Esophagus squamous epithelium (tissue), 5 donors: ENCODE data around the gene CCDC71L. TPM values are rescaled to one million over a fixed set of nuclear protein-coding genes. Genes with fewer than 3 reads are reported as not detected.

Source experiments
- DNase-seq: peaks from one replicate; lab custom pipeline; 2025; lab: John Stamatoyannopoulos, UW
- H3K27ac ChIP-seq, 4 donors: fragments of 200-600 bp; sonication (generic); one replicate each; pipeline ENCODE4 v1.5.1; 2016 to 2019; ENCODE audit warnings: mild to moderate bottlenecking in 1 of 4
- H3K27me3 ChIP-seq, 4 donors: fragments of 200-600 bp; sonication (generic); 1 replicate in 3 of 4; 2 replicates in 1 of 4; pipeline versions ENCODE4 v1.5.1 to v1.6.0; 2017 to 2021; ENCODE audit warnings: antibody characterized with exemption in 1 of 4
- H3K36me3 ChIP-seq, 3 donors: fragments of 200-600 bp; sonication (generic); one replicate each; pipeline ENCODE4 v1.5.1; 2016 to 2019
- H3K4me1 ChIP-seq, 3 donors: fragments of 200-600 bp; sonication (generic); one replicate each; pipeline ENCODE4 v1.5.1; 2017 to 2019
- H3K4me3 ChIP-seq, 4 donors: fragments of 200-600 bp; sonication (generic); 1 replicate in 3 of 4; 2 replicates in 1 of 4; pipeline ENCODE4 v1.5.1; 2016 to 2019; ENCODE audit warnings: mild to moderate bottlenecking in 2 of 4, moderate library complexity in 1 of 4
- H3K9me3 ChIP-seq, 3 donors: fragments of 200-600 bp; sonication (generic); one replicate each; pipeline ENCODE4 v1.5.1; 2016 to 2019
- CTCF ChIP-seq, 6 experiments: fragments of 450-650 bp in 4 of 6; fragments of 200-600 bp in 2 of 6; sonication (generic) in 2 of 6; IDR thresholded peaks; one replicate each; pipeline ENCODE4 v1.5.1; 2016 to 2019; ENCODE audit warnings: antibody characterized with exemption in 6 of 6, mild to moderate bottlenecking in 4 of 6, moderate library complexity in 4 of 6
- POLR2A ChIP-seq, 4 donors: fragments of 450-650 bp; IDR thresholded peaks; one replicate each; pipeline ENCODE4 v1.6.1; 2017; ENCODE audit warnings: antibody characterized with exemption in 4 of 4, mild to moderate bottlenecking in 4 of 4, moderate library complexity in 3 of 4
- WGBS, 2 donors: methylation state at CpG; one replicate each; pipeline ENCODE4 v1.1.5; 2018; 5-methylcytosine and 5-hydroxymethylcytosine counted together
- intact Hi-C: fragments of 100-400 bp; cut with DNase I; formaldehyde crosslinking; loops from one replicate; pipeline ENCODE4 v1.15.0; 2022
- total RNA-seq, 4 donors: library from RNA; depleted of rRNA; stranded (reverse); fragments of >200 nt; gene quantifications; one replicate each; pipeline ENCODE4 v1.1.0, GENCODE V29; 2016
- donor health status: DM: yes; HTN: yes; CAD: no.

CCDC71L gene
- total RNA-seq, 4 donors from 2014 or later, result 3.3 to 19.5 (median 4.8) TPM

- no peak for DNase-seq
- peak overlapping the region; percentile 94 to 96 (median 95) for H3K27ac ChIP-seq
- 14 to 20% methylated on average over 10 to 12 of the region's 12 CpGs for WGBS, 2 donors
These were observed 1.6 kb downstream of the CCDC71L start for GRCh38 chr7:106659166-106659962.

GRCh38 chr7:106658316-106659165 is 2.4 kb downstream of the CCDC71L start:
- WGBS, 2 donors, result 79 to 82% methylated on average over 6 of the region's 6 CpGs
- Histone ChIP-seq H3K27me3 (no peaks in the 10 kb centered on the region), H3K4me3 (peak overlapping the region in 2 of 4 donors; percentile 80 to 87), H3K36me3 (no peaks in the 10 kb centered on the region), H3K4me1 (peaks cover 0 to 31% (median 13%) of the 10 kb centered on the region in 3 donors), H3K9me3 (no peaks in the 10 kb centered on the region), H3K27ac (no peak overlapping the region)
- intact Hi-C loops, result no loop called here
- TF ChIP-seq POLR2A (IDR thresholded peaks at IDR 0.05) (no peak), CTCF (IDR thresholded peaks at IDR 0.05) (no peak)
- DNase-seq, result no peak

More at GRCh38 chr7:106659166-106659962, 1.6 kb downstream of the CCDC71L start:
- Histone ChIP-seq H3K36me3 (no peaks in the 10 kb centered on the region), H3K9me3 (no peaks in the 10 kb centered on the region), H3K4me1 (peaks cover 0 to 31% (median 13%) of the 10 kb centered on the region in 3 donors), H3K4me3 (peak overlapping the region; percentile 80 to 87 (median 82)), H3K27me3 (no peaks in the 10 kb centered on the region)
- TF ChIP-seq POLR2A (IDR thresholded peaks at IDR 0.05) (no peak), CTCF (IDR thresholded peaks at IDR 0.05) (no peak)
- intact Hi-C loops, result no loop called here

- no peak overlapping the region for H3K27ac ChIP-seq
These were observed 3.6 kb downstream of the CCDC71L start for GRCh38 chr7:106657085-106657991.

More at GRCh38 chr7:106657085-106657991, 3.6 kb downstream of the CCDC71L start:
- intact Hi-C loops, result no loop called here
- Histone ChIP-seq H3K4me3 (no peak overlapping the region), H3K9me3 (no peaks in the 10 kb centered on the region), H3K27me3 (no peaks in the 10 kb centered on the region), H3K4me1 (peaks cover 0 to 31% (median 13%) of the 10 kb centered on the region in 3 donors), H3K36me3 (no peaks in the 10 kb centered on the region)
- TF ChIP-seq POLR2A (IDR thresholded peaks at IDR 0.05) (no peak), CTCF (IDR thresholded peaks at IDR 0.05) (no peak)
- 49 to 54% methylated on average over 5 of the region's 5 CpGs for WGBS, 2 donors
- no peak for DNase-seq
